ENCODE measurements around the gene RPL10.
"Not testable (repeated sequence)": the region's sequence is repeated elsewhere in the genome, so short reads cannot be mapped to it uniquely, and the experiment has no call there.

DNA sequence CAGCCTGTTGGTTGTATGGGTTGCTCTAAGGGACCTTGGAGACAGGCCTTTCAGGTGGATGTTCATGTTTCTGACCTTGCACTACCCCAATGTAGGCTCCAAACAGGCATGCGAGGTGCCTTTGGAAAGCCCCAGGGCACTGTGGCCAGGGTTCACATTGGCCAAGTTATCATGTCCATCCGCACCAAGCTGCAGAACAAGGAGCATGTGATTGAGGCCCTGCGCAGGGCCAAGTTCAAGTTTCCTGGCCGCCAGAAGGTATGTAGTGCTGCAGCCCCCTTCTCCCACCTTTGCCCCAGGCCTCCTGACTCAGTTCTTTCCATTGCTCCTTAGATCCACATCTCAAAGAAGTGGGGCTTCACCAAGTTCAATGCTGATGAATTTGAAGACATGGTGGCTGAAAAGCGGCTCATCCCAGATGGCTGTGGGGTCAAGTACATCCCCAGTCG is 2.2 kb downstream of the RPL10 start:
- TF ChIP-seq POLR2AphosphoS5 (IDR thresholded peaks at IDR 0.05); EP300 (conservative IDR thresholded peaks at IDR 0.05; ENCODE audit: poor library complexity, severe bottlenecking); SMC3 (conservative IDR thresholded peaks at IDR 0.05; ENCODE audit: poor library complexity); EZH2 (IDR thresholded peaks at IDR 0.05; ENCODE audit: borderline replicate concordance, insufficient read depth, low read length, poor library complexity, severe bottlenecking): not testable (repeated sequence)
- TF ChIP-seq, protein P1, sequence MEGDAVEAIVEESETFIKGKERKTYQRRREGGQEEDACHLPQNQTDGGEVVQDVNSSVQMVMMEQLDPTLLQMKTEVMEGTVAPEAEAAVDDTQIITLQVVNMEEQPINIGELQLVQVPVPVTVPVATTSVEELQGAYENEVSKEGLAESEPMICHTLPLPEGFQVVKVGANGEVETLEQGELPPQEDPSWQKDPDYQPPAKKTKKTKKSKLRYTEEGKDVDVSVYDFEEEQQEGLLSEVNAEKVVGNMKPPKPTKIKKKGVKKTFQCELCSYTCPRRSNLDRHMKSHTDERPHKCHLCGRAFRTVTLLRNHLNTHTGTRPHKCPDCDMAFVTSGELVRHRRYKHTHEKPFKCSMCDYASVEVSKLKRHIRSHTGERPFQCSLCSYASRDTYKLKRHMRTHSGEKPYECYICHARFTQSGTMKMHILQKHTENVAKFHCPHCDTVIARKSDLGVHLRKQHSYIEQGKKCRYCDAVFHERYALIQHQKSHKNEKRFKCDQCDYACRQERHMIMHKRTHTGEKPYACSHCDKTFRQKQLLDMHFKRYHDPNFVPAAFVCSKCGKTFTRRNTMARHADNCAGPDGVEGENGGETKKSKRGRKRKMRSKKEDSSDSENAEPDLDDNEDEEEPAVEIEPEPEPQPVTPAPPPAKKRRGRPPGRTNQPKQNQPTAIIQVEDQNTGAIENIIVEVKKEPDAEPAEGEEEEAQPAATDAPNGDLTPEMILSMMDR (IDR thresholded peaks at IDR 0.05; ENCODE audit: poor library complexity, severe bottlenecking): not testable (repeated sequence)

All from neural cell (in vitro differentiated cells).